T-helper 1 cell treated with Interleukin-12 subunit alpha and Interleukin-12 subunit beta and Interleukin-4 antibody, amounts not matched to agents 30 ng/mL and 1 ng/mL, for 36 hours (primary cell): ENCODE results near the gene LRBA. TPM values are rescaled to one million over a fixed set of nuclear protein-coding genes. Genes with fewer than 3 reads are reported as not detected.

Experiments
- intact Hi-C: fragments of 100-400 bp; cut with micrococcal nuclease; formaldehyde crosslinking; loops from one replicate; pipeline ENCODE4 v1.15.1; 2024
- total RNA-seq: library from RNA; stranded (reverse); gene quantifications from 2 replicates; pipeline ENCODE4 v1.2.3, GENCODE V29; 2022

LRBA gene
- total RNA-seq, 1 donor from 2014 or later: 49.3 TPM

DNA sequence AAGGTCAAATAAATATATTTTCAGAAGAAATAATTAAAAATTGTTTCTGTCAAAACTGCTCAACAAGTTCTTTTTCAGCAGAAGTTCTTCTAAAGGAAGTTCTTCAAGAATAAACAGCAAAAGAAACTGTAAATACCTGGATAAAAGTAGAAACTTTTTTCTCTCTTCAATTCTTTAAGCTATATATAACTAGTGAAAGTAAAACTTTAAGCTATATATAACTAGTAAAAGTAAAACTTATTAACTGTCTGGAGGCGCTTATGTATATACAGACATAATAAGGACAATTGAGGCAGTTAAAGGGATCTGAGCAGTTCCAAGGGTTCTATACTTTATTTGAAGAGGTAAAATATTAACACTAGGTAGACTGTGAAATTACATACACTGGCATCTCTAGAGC, 126.9 kb downstream of the LRBA start:
- intact Hi-C loops: no loop called here

DNA sequence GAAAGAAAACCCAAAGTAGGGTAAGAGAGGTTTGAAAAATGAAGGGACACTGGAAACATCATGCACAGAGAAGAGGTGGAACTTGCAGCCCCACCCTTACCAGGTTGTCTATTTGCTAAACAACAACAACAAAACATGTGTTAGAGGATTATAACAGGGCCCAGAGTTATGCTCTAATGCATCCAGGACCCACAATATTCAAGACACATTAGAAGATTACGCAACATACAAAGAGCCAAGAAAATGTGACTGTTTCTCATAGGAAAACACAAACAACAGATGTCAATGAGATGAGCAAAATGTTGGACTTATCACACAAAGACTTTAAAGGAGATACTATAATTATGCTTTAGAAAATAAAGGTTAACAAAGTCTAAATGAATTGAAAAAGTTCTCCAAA, 128.5 kb downstream of the LRBA start:
- intact Hi-C loops: no loop called here

DNA sequence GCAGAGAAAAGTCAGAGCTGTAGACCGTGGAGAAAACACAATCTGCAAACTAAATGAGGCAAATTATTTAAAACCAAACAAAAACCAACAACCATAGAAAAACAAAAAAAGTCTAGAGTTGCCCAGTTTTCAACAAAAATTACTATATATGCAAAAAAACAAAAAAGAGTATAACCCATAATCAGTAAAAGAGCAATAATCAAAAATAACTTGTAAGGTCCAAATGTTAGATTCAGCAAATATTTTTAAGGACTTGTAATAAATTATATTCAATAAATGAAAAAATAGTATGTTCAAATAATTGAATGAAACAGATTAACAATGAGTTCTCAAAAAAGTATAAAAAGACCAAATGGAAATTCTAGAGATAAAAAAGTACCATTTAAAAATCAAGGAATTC, 130.5 kb downstream of the LRBA start:
- intact Hi-C loops: no loop called here

GRCh38 chr4:150875367-150875766, 139.7 kb downstream of the LRBA start:
- intact Hi-C loops: no loop called here

DNA sequence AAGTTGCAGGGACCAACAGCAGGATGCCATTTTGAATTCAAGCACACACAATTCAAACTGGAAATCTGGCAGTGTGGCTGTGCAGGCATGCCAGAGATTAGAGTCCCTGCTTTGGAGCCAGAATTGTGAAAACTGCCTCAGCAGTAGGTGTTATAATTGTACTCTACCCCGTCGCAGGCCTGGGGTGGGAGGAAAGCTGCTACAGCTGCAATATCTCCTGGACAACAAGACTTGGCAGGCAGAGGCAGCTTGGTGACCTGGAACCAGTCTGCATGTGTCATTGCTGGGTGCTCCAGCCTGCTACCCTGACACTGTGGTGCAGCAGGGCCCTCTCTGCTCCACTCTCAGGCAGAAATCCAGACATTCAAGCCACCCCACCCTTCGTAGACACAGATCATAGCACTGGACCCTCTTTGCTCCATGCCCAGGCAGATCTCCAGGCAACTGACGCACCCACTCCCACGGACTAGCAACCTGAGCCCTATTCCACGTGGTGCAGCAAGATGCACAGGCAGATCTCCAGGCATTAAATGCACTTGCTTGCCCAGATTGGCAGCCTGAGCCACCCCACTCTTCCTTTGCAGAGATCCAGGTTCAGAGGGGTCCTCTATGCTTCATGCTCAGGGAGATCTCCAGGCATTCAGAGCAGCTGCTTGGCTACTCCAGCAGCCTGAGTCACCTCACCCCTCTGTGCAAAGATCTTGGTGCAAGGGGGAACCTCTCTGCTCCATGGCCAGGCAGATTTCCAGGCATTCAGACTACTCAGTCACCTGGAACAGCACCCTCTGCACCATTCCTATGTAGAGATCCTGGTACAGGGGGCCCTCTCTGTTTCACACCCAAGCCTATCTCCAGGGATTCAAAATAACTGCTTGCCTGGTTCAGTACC, 140.5 kb downstream of the LRBA start:
- intact Hi-C loops: no loop called here

DNA sequence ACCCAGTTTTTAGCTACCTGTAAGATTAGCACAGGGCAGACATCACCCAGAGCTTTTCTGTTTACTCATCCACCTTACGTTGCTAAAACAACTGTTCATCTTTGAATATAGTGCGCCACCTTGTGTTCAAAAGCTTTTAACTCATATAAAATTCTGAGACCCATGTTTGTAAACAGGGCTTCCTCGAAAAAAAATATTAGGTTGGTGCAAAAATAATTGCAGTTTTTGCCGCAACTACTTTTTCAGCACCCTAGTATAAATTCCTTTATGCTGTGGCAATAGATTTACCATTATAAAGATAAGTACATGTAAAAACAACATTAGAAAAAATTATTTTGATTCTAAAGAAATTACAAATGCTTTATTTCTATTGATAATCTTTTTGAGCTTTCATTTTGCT, 147.9 kb downstream of the LRBA start:
- intact Hi-C loops: loop anchor here (1.0 to 2.0 kb wide), 8 partner anchors 39 to 956 kb away; partner anchors contain the start of gene LRBA

GRCh38 chr4:150863456-150863855, 151.6 kb downstream of the LRBA start:
- intact Hi-C loops: no loop called here

DNA sequence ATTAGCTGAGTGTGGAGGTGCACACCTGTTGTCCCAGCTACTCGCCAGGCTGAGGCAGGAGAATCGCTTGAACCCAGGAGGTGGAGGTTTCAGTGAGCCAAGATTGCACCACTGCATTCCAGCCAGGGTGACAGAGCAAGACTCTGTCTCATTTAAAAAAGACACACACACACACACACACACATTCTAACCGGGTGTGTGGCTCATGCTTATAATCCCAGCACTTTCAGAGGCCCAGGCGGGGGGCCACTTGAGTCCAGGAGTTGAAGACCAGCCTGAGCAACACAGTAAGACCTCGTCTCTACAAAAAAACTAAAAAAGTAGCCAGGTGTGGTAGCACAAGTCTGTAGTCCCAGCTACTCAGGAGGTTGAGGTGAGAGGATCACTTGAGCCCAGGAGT, 152.3 kb downstream of the LRBA start:
- intact Hi-C loops: no loop called here

- intact Hi-C loops: no loop called here
These were observed 155.6 kb downstream of the LRBA start for GRCh38 chr4:150859453-150859852.

GRCh38 chr4:150855981-150856510, 159.0 kb downstream of the LRBA start:
- intact Hi-C loops: no loop called here

- intact Hi-C loops: no loop called here
These were observed 160.5 kb downstream of the LRBA start for GRCh38 chr4:150854600-150854999.

DNA sequence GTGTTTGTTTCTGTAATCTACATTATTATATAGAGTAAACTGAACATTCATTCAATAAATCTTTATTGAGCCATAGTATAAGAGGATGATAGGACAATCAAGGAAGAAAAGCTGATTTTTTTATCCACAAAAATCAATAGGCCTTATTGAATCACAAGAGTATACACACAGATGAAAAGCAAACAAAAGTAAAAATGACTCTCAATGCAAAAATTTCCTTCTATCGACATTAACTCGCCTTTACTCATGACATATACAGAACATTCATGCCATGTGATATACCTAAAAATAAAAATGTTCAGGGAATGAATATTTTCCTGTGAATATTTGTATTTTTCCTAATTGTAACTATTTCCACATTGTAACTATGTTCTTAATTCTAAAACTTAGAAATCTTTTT, 161.2 kb downstream of the LRBA start:
- intact Hi-C loops: no loop called here

GRCh38 chr4:150852216-150852615, 162.9 kb downstream of the LRBA start:
- intact Hi-C loops: no loop called here

GRCh38 chr4:150849016-150849415, 166.1 kb downstream of the LRBA start:
- intact Hi-C loops: no loop called here

DNA sequence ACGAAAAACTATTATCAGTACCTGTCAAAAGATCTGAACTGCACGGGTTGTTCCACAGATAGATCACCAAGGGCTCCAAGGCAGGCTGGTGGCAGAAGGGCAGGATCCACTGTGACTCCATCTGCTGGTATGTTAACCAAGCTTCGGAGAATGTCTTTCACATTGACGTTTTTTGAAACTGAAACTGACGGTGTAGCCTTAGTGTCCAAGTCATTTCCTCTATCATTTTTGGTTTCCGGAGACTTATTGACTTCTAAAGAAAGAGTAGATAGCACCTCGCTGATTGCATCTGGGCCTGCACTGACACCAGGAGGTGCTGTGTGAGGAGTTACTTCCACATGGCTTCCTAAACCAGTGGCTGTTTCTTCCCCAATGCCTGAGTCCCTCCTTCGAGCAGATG, 186.9 kb downstream of the LRBA start:
- intact Hi-C loops: loop anchor here (1.0 kb wide), 2 partner anchors 39 to 187 kb away; partner anchors contain the start of gene LRBA

GRCh38 chr4:150827226-150827625, 187.9 kb downstream of the LRBA start:
- intact Hi-C loops: no loop called here

DNA sequence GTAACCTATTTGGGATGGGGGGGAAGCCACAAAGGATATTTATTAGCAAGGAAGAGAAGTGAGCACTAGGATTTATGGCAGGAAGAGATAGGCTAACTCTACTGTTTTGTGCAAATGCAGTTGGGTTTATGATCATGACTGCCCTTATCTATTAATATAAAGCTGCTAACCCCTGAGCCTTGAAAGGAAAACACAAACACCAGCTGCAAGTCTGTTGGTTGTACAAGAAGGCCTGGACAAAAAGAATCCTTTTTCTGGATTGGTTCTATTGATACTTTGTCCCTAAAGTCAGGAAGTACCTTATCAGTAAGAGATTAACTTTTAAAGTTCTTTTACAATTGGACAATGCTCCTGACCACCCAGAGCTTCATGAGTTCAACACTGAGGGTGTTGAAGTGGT, 188.8 kb downstream of the LRBA start:
- intact Hi-C loops: no loop called here

DNA sequence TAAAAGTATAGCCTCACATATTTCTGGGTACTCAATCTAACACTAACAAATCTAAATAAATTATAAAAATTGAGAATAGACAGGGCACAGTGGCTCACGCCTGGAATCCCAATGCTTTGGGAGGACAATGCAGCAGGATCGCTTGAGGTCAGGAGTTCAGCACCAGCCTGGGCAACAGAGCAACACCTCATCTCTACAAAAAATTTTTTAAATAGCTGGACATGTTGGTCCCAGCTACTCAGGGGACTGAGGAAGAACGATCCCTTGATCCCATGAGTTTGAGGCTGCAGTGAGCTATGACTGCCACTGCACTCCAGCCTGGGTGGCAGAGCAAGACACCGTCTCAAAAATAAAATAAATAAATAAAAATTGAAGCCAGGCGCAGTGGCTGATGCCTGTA, 192.7 kb downstream of the LRBA start:
- intact Hi-C loops: no loop called here

- intact Hi-C loops: no loop called here
These were observed 193.4 kb downstream of the LRBA start for GRCh38 chr4:150821641-150822040.

- intact Hi-C loops: no loop called here
These were observed 194.7 kb downstream of the LRBA start for GRCh38 chr4:150820409-150820808.

- intact Hi-C loops: no loop called here
These were observed 196.4 kb downstream of the LRBA start for GRCh38 chr4:150818661-150819060.

DNA sequence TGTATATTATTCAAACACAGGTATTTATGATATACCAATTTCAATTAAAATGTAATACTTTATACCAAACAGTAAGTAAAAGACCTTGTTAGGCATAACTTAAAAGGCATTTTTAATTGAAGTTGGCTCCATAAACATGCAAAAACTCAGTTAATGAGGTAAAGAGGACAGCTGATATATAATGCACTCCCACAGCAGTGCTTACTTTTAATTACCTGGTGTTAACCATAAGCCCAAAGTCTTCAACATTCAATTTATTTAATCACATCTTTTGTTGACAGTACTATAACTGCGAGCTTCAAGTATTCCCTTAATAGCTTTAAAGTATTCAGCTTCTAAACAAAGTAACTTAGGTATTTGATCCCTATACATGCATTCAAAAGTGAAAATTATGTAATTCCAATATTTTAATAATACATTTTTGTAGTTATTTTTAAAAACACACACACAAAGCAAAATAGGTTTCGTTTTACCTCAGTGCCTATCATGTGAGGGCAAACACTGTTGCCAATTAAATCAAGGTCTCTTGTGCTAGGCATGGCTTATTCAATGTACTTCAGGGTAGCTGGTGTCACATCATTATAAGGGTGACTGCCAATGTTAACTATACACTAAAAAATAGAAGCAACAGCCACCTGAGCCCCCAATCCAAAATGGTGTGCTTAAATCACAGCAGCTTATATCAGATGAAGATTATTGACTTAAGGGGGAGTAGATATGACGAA, 197.1 kb downstream of the LRBA start:
- intact Hi-C loops: no loop called here
